ENCODE measurements around the gene YPEL1.

DNA sequence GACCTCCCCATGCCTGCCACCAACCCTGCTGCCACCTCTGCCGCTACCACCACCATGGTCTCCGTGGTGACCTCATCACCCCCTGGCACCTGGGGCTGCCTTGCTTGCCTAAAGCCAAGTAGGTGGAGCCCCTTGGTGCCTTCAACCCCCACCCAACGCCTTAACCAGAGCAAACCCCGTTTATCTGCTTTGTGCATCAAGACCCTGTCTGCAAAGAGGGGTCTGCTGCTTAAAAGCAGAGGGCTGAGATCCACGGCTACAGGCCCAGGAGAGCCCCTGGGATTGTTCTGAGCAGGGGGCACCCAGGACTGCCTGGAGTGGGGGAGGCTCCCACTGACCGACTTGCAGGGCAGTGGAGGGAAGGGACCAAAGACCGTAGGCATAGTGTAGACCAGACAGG is 74.7 kb downstream of the YPEL1 start:
- TF ChIP-seq, protein P1, sequence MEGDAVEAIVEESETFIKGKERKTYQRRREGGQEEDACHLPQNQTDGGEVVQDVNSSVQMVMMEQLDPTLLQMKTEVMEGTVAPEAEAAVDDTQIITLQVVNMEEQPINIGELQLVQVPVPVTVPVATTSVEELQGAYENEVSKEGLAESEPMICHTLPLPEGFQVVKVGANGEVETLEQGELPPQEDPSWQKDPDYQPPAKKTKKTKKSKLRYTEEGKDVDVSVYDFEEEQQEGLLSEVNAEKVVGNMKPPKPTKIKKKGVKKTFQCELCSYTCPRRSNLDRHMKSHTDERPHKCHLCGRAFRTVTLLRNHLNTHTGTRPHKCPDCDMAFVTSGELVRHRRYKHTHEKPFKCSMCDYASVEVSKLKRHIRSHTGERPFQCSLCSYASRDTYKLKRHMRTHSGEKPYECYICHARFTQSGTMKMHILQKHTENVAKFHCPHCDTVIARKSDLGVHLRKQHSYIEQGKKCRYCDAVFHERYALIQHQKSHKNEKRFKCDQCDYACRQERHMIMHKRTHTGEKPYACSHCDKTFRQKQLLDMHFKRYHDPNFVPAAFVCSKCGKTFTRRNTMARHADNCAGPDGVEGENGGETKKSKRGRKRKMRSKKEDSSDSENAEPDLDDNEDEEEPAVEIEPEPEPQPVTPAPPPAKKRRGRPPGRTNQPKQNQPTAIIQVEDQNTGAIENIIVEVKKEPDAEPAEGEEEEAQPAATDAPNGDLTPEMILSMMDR (IDR thresholded peaks at IDR 0.05): no peak
- no peak for TF ChIP-seq POLR2A (IDR thresholded peaks at IDR 0.05)
- no peak for TF ChIP-seq EP300 (IDR thresholded peaks at IDR 0.05)
